IPS-15b (cell line): ENCODE results near the gene GATD1.

Experiments used
- H3K27me3 ChIP-seq: one replicate; pipeline ENCODE4 v1.6.1; 2013; ENCODE audit warnings: low read length; ENCODE audit not compliant: control insufficient read depth, insufficient read depth
- H3K36me3 ChIP-seq: one replicate; pipeline ENCODE4 v1.6.1; 2013; ENCODE audit warnings: low read length; ENCODE audit not compliant: control insufficient read depth, insufficient read depth
- H3K4me1 ChIP-seq: one replicate; pipeline ENCODE4 v1.6.1; 2013; ENCODE audit warnings: mild to moderate bottlenecking, low read length; ENCODE audit not compliant: control insufficient read depth, insufficient read depth
- H3K4me3 ChIP-seq: one replicate; pipeline ENCODE4 v1.5.1; 2013; ENCODE audit warnings: low read depth, low read length
- H3K9ac ChIP-seq: one replicate; pipeline ENCODE4 v1.6.1; 2013; ENCODE audit warnings: low read depth, mild to moderate bottlenecking, low read length
- H3K9me3 ChIP-seq: one replicate; pipeline ENCODE4 v1.6.1; 2013; ENCODE audit warnings: mild to moderate bottlenecking, low read length; ENCODE audit not compliant: control insufficient read depth, insufficient read depth

Gene GATD1

GRCh38 chr11:798093-798713, 20.9 kb upstream of the GATD1 start, which contains the start of gene SLC25A22:
SLC25A22 (minus strand) TSS chr11:798281; CDS start chr11:795006, 3,275 bp downstream.
- H3K36me3 ChIP-seq: peaks cover 44% of the 10 kb centered on the region
- peaks cover 4% of the 10 kb centered on the region for H3K4me1 ChIP-seq

GRCh38 chr11:797296-798092, 20.2 kb upstream of the GATD1 start:
- peaks cover 42% of the 10 kb centered on the region for H3K36me3 ChIP-seq

More at GRCh38 chr11:798093-798713, 20.9 kb upstream of the GATD1 start, which contains the start of gene SLC25A22:
- no peaks in the 10 kb centered on the region for H3K9me3 ChIP-seq
- H3K9ac ChIP-seq: no peak within 1 kb of the TSS
- peak within 1 kb of the TSS; percentile 74 for H3K4me3 ChIP-seq
- H3K27me3 ChIP-seq: no peaks in the 10 kb centered on the region

GRCh38 chr11:796565-797295, 19.4 kb upstream of the GATD1 start:
- peaks cover 4% of the 10 kb centered on the region for H3K4me1 ChIP-seq
- H3K27me3 ChIP-seq: no peaks in the 10 kb centered on the region
- H3K36me3 ChIP-seq: peaks cover 42% of the 10 kb centered on the region
- peak overlapping the region; percentile 24 for H3K9ac ChIP-seq
- peak overlapping the region; percentile 74 for H3K4me3 ChIP-seq
- H3K9me3 ChIP-seq: no peaks in the 10 kb centered on the region

More at GRCh38 chr11:797296-798092, 20.2 kb upstream of the GATD1 start:
- H3K9me3 ChIP-seq: no peaks in the 10 kb centered on the region
- H3K4me1 ChIP-seq: peaks cover 4% of the 10 kb centered on the region
- H3K27me3 ChIP-seq: no peaks in the 10 kb centered on the region
- no peak overlapping the region for H3K9ac ChIP-seq
- H3K4me3 ChIP-seq: peak overlapping the region; percentile 74

GRCh38 chr11:795634-796564, 18.6 kb upstream of the GATD1 start:
- peaks cover 43% of the 10 kb centered on the region for H3K36me3 ChIP-seq
- H3K27me3 ChIP-seq: no peaks in the 10 kb centered on the region
- H3K4me1 ChIP-seq: peaks cover 6% of the 10 kb centered on the region
- peak overlapping the region; percentile 74 for H3K4me3 ChIP-seq
- peak overlapping the region; percentile 24 for H3K9ac ChIP-seq
- no peaks in the 10 kb centered on the region for H3K9me3 ChIP-seq

GRCh38 chr11:794766-795633, 17.7 kb upstream of the GATD1 start:
- Histone ChIP-seq H3K4me1 (peaks cover 6% of the 10 kb centered on the region), H3K27me3 (no peaks in the 10 kb centered on the region), H3K9me3 (no peaks in the 10 kb centered on the region), H3K9ac (no peak overlapping the region), H3K36me3 (peaks cover 41% of the 10 kb centered on the region), H3K4me3 (no peak overlapping the region)

- H3K9ac ChIP-seq: no peak overlapping the region
- H3K9me3 ChIP-seq: no peaks in the 10 kb centered on the region
- no peak overlapping the region for H3K4me3 ChIP-seq
- peaks cover 34% of the 10 kb centered on the region for H3K36me3 ChIP-seq
- peaks cover 6% of the 10 kb centered on the region for H3K4me1 ChIP-seq
- H3K27me3 ChIP-seq: no peaks in the 10 kb centered on the region
Observed at GRCh38 chr11:794013-794765, 16.9 kb upstream of the GATD1 start.

GRCh38 chr11:793556-793955, 16.3 kb upstream of the GATD1 start:
- no peak overlapping the region for H3K4me3 ChIP-seq
- peaks cover 33% of the 10 kb centered on the region for H3K36me3 ChIP-seq
- peaks cover 6% of the 10 kb centered on the region for H3K4me1 ChIP-seq
- no peak overlapping the region for H3K9ac ChIP-seq
- no peaks in the 10 kb centered on the region for H3K9me3 ChIP-seq
- no peaks in the 10 kb centered on the region for H3K27me3 ChIP-seq

- Histone ChIP-seq H3K4me3 (no peak overlapping the region), H3K36me3 (peaks cover 33% of the 10 kb centered on the region), H3K27me3 (no peaks in the 10 kb centered on the region), H3K9ac (no peak overlapping the region), H3K4me1 (peaks cover 6% of the 10 kb centered on the region), H3K9me3 (no peaks in the 10 kb centered on the region)
Observed at GRCh38 chr11:792873-793272, 15.6 kb upstream of the GATD1 start.

GRCh38 chr11:792535-792821, 15.2 kb upstream of the GATD1 start:
- Histone ChIP-seq H3K4me1 (peaks cover 6% of the 10 kb centered on the region), H3K9me3 (no peaks in the 10 kb centered on the region), H3K4me3 (no peak overlapping the region), H3K9ac (no peak overlapping the region), H3K36me3 (peaks cover 33% of the 10 kb centered on the region), H3K27me3 (no peaks in the 10 kb centered on the region)
